Coronary artery (tissue), 2 donors: ENCODE results near the gene TNIP2.

Experiments used
- DNase-seq: peaks from one replicate; pipeline ENCODE4 v3.0.0-alpha.2; 2017; ENCODE audit warnings: low spot score
- H3K27ac ChIP-seq, 2 donors: fragments of 200-600 bp; sonication (generic); one replicate each; pipeline ENCODE4 v1.5.1; 2016 to 2019
- H3K4me3 ChIP-seq: fragments of 200-600 bp; sonication (generic); 2 replicates; pipeline ENCODE4 v1.5.1; 2016; ENCODE audit warnings: mild to moderate bottlenecking, moderate library complexity
- TF ChIP-seq, protein P1 (sequence below): fragments of 200-600 bp; sonication (generic); IDR thresholded peaks from one replicate; pipeline ENCODE4 v1.5.1; 2019; ENCODE audit warnings: antibody characterized with exemption

The TNIP2 gene

DNA sequence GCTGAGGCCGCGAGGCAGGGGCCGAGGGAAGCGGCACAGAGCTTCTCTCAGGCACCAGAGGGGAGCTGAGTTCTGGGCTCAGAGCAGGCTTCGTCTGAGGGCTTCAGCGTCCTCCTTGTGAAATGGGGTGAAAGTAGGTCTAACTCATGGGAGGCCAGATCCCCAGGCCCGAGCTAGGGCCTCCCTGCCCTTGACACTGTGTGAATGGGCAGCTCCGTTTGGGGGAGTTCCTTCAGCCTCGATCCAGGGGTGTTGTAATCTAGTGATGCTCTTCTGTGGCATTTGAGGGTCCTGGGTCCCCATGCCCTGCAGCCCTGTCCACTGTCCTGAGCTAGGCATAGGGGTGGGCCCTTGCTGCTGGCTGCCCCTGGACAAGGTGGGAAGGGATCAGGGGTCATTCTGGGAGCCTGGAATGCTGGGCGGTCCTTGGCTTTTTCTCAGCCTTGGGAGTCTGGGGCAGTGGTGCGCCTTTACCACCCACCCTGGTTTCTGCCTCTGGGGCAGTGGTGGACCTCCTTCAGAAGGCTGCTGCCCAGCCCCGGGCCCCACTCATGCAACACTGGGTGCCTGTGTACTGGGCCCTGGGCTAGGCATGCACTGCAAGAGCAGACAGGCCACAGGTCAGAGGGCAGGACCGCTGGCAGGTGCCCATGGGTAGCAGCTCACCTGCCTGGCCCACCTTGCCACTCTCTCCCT is 40.9 kb upstream of the TNIP2 start:
- DNase-seq = no peak
- Histone ChIP-seq H3K27ac (peak overlapping the region in 1 of 2 donors; percentile 85), H3K4me3 (peak overlapping the region; percentile 10)
- TF ChIP-seq, protein P1, sequence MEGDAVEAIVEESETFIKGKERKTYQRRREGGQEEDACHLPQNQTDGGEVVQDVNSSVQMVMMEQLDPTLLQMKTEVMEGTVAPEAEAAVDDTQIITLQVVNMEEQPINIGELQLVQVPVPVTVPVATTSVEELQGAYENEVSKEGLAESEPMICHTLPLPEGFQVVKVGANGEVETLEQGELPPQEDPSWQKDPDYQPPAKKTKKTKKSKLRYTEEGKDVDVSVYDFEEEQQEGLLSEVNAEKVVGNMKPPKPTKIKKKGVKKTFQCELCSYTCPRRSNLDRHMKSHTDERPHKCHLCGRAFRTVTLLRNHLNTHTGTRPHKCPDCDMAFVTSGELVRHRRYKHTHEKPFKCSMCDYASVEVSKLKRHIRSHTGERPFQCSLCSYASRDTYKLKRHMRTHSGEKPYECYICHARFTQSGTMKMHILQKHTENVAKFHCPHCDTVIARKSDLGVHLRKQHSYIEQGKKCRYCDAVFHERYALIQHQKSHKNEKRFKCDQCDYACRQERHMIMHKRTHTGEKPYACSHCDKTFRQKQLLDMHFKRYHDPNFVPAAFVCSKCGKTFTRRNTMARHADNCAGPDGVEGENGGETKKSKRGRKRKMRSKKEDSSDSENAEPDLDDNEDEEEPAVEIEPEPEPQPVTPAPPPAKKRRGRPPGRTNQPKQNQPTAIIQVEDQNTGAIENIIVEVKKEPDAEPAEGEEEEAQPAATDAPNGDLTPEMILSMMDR = no peak

DNA sequence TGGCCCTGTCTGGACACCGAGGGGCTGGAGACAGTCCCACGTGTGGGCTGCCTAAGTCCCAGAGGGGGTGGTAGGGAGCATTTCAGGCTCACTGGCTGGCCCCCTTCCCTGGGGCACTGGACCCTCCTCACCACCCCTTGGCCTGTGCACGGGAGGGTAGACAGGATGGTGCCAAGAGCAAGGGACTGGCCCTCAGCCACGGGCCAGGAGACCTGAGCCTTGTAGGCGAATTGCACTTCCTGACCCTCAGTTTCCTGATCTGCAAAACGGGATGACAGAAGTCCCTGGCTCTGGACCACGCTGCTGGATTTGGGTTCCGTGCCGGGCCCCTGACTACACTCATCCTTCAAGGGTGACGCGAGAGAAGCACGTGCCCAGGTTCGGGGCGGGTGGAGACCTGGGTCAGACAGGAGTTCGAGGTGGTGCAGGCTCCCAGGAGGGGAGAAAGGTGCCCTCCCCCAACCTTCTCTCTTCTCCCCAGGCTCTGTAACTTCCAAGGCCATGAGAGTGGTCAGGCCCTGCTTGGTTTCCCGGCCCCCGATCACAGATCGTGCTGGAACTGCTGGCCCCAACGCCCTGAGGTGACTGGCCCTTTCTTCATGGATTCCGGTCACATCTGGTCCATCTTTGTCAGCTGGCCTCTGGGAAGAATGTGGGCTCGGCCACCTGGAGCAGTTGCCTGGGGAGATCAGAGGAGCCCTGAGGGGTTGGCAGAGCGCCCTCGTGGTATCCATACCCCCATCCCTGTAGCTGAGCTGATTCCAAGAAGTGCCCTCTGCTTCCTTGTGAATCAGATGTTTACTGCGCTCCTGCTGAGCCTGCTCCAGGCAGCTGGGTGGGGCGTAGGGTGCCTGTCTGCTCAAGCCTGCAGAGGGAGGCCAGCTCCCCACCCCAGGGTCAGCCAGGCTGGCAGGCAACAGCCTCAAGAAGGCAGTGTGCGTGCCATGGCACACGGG is 40.0 kb upstream of the TNIP2 start:
- H3K27ac ChIP-seq = peak overlapping the region in 1 of 2 donors; percentile 85
- DNase-seq = no peak
- no peak overlapping the region for H3K4me3 ChIP-seq
- TF ChIP-seq, protein P1 = no peak

DNA sequence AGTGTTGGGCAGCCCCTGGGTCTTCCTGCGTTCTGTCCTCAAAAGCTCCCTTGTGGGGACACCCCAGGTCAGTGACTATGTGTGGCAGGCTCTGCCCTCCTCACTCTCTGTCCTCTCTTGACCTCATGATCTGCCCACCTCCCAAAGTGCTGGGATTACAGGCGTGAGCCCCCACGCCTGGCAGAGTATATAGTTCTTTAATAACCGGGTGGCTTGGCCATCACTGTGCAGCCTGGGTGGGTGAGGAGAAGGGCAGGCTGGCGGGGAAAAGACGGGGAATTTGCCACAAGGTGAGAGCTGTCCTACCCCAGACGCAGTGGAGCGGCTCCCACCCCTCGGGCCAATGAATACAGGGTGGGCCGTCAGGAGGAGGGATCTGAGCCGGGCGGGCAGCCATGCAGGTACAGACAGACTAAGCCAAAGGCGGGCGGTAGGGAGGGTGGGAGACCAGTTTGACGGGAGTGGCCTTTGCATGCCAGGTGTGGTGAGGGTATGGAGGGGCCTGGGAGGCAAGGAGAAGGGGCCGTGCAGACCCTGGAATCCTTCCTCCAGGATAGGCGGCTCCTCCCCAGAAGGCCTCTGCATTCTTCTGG is 39.3 kb upstream of the TNIP2 start:
- TF ChIP-seq, protein P1 = no peak
- peak overlapping the region; percentile 45 to 85 for H3K27ac ChIP-seq
- H3K4me3 ChIP-seq = peak overlapping the region; percentile 80
- DNase-seq = no peak

DNA sequence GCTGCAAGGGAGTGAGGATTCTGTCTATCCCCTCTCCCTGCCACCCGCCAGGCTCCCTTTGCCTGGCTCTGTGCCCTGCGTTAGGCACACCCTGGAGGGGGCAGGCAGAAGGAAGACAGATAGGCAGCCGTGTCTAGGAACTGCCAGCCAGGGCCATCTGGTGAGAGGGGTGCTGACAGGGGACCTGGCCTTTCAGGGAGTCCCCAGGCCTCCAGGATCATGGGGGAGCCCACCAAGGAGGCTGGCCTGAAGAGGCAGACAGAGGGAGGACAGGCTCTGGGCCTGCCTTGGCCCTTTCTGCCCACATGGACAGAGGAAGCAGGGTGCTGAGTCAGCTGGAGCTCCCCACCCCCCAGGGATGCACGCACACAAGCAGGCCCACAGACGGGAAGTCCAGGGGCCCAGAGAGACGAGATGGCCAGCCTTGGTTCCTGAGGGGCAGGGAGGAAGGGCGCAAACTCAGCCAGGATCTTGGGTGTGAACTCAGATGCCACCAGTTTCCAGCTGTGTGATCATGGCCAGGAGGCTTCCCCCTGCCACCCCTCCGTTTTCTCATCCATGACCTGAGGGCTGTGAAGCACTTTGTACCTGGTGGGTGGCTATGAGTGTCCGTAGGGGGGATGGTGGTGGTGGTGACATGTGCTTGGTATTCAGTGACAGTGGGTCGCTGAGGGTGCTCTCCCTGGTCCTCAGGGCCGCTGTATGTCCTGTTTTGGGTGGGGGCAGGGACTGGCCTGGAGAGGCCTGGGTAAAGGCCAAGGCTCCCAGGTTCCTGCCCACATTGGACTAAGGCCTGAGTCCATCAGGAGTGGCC is 38.6 kb upstream of the TNIP2 start:
- H3K4me3 ChIP-seq = peak overlapping the region; percentile 80
- peak overlapping the region; percentile 45 to 85 for H3K27ac ChIP-seq
- TF ChIP-seq, protein P1 = no peak
- DNase-seq = peak; percentile 78

DNA sequence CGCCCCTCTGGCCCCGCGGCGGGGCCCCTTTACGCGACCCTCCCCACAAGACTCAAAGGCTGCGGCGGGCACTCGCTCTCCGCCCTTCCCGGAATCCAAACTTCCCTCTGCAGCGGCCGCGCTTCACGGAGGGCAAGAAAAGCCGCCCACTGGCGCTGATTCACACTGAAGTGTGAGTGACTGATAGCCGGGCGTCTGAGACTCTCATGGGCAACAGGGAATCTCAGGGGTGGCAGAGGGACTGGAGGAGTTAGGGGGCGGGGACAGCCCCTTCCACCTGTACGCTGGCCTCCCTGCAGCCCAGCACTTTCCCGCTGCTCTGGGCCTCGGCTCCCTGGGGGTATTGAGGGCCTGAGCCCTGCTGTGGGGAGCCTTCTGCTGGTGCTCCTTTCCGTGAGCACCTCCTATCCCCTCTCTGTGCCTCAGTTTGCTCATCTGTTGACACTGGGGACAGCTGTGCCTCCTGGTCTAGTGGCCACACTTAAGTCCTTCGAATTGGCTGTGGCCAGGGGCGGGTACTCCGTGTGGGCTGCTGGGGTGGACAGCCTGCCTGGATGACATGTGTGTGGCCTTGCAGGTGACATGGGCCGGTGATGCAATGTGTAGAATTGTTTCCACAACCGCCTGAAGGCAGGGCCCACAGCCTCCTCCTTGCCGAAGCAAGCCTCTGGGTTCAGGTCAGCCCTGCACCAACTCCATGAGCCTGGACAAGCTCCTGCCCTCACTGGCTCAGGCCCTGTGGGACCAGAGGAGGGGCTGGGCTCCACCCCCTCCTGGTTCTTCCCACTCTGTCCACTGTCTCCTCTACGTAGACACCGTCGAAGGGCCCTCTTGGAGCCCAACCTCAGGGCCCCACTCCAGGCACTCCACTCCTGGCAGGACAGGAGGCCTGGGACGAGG is 37.7 kb upstream of the TNIP2 start:
- Histone ChIP-seq H3K4me3 (peak overlapping the region; percentile 80), H3K27ac (peak overlapping the region; percentile 67 to 85)
- TF ChIP-seq, protein P1 = no peak
- peak; percentile 77 for DNase-seq
